Suprapubic skin (tissue), 3 donors: ENCODE results near the gene FRMD4A.

ENCODE experiments used
- CTCF ChIP-seq, 2 donors: fragments of 200-600 bp in 1 of 2; fragments of 450-650 bp in 1 of 2; sonication (generic) in 1 of 2; IDR thresholded peaks; one replicate each; pipeline ENCODE4 v1.5.1; 2016 to 2019; ENCODE audit warnings: antibody characterized with exemption in 2 of 2, mild to moderate bottlenecking in 1 of 2, moderate library complexity in 1 of 2
- EP300 ChIP-seq: sonication (generic); formaldehyde crosslinking; IDR thresholded peaks from one replicate; pipeline ENCODE4 v1.6.1; 2017; ENCODE audit warnings: antibody characterized with exemption
- POLR2A ChIP-seq, 2 donors: fragments of 450-650 bp; IDR thresholded peaks; one replicate each; pipeline ENCODE4 v1.6.1; 2017; ENCODE audit warnings: antibody characterized with exemption in 2 of 2, mild to moderate bottlenecking in 2 of 2, moderate library complexity in 2 of 2

GRCh38 chr10:14233566-14233965, 97.2 kb downstream of the FRMD4A start:
- no peak for TF ChIP-seq CTCF (IDR thresholded peaks at IDR 0.05)
- TF ChIP-seq POLR2A (IDR thresholded peaks at IDR 0.05): no peak
- no peak for TF ChIP-seq EP300
